Activated CD8-positive, alpha-beta memory T cell treated with anti-CD3 and anti-CD28 coated beads for 1 hour (primary cell): ENCODE measurements around the gene GNS.
"Not testable (repeated sequence)": the region's sequence is repeated elsewhere in the genome, so short reads cannot be mapped to it uniquely, and the experiment has no call there.

ENCODE experiments used
- DNase-seq, 2 donors: peaks; one replicate each; pipeline ENCODE4 v3.0.0-alpha.2; 2020; ENCODE audit warnings: low read depth in 1 of 2; ENCODE audit errors: extremely low read depth in 1 of 2

The GNS gene

GRCh38 chr12:64780132-64780530 is 20.9 kb upstream of the GNS start:
- DNase-seq, result no peak

- no peak for DNase-seq
Observed at GRCh38 chr12:64779354-64779974, 20.3 kb upstream of the GNS start.

- not testable (repeated sequence) for DNase-seq
Observed at GRCh38 chr12:64775147-64775736, 16.0 kb upstream of the GNS start.

- no peak for DNase-seq
Observed at GRCh38 chr12:64773386-64773785, 14.2 kb upstream of the GNS start.

- DNase-seq, result no peak
Observed at GRCh38 chr12:64767495-64767894, 8.3 kb upstream of the GNS start.

- DNase-seq, result no peak
Observed at GRCh38 chr12:64760808-64761573, 1.8 kb upstream of the GNS start.

- no peak for DNase-seq
Observed at GRCh38 chr12:64757771-64758170, 1.4 kb downstream of the GNS start.

GRCh38 chr12:64756376-64756775 is 2.8 kb downstream of the GNS start:
- DNase-seq, result no peak

- no peak for DNase-seq
Observed at GRCh38 chr12:64753427-64753826, 5.8 kb downstream of the GNS start.

- no peak for DNase-seq
Observed at GRCh38 chr12:64752833-64753238, 6.4 kb downstream of the GNS start.

GRCh38 chr12:64752032-64752431 is 7.2 kb downstream of the GNS start:
- DNase-seq, result no peak

GRCh38 chr12:64749461-64750200 is 9.6 kb downstream of the GNS start:
- DNase-seq, result no peak

- no peak for DNase-seq
Observed at GRCh38 chr12:64747695-64748094, 11.5 kb downstream of the GNS start.

- DNase-seq, result no peak
Observed at GRCh38 chr12:64746663-64747062, 12.5 kb downstream of the GNS start.

- DNase-seq, result no peak
Observed at GRCh38 chr12:64745980-64746379, 13.2 kb downstream of the GNS start.

GRCh38 chr12:64745259-64745807 is 13.9 kb downstream of the GNS start:
- no peak for DNase-seq

GRCh38 chr12:64744422-64745258 is 14.6 kb downstream of the GNS start:
- no peak for DNase-seq

- no peak for DNase-seq
Observed at GRCh38 chr12:64743206-64743605, 16.0 kb downstream of the GNS start.

GRCh38 chr12:64742416-64742815 is 16.8 kb downstream of the GNS start:
- DNase-seq, result no peak

- DNase-seq, result no peak
Observed at GRCh38 chr12:64740646-64741045, 18.6 kb downstream of the GNS start.
